ENCODE measurements around the gene BACE1. TPM values are rescaled to one million over a fixed set of nuclear protein-coding genes. Genes with fewer than 3 reads are reported as not detected.

The BACE1 gene
- total RNA-seq, 1 donor from 2014 or later: 0.41 TPM

- intact Hi-C loops (cut with micrococcal nuclease): no loop called here
Observed at GRCh38 chr11:117313091-117313490, 3.0 kb downstream of the BACE1 start.

GRCh38 chr11:117309310-117309709, 6.7 kb downstream of the BACE1 start:
- intact Hi-C loops (cut with micrococcal nuclease): no loop called here

DNA sequence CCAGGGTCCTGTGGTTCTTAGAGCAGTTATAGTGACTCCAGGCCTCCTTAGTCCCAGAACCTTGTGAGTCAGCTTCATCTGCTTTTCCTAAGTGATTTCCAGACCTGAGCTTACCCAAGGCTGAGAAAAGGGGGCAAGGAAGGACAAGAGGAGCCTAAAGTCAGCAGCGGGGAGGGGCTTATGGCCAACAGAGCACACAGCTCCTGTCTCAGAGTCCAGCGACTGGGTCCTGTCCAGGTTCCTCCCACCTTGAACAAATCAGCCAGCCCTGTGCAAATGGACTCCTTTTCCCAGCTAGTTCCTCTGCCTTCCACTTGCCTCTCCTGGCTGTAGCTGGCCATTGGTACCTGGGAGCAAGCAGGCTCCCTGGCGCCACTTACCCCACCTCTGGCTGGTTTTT, 10.9 kb downstream of the BACE1 start:
- intact Hi-C loops (cut with micrococcal nuclease): no loop called here

- intact Hi-C loops (cut with micrococcal nuclease): no loop called here
Observed at GRCh38 chr11:117303646-117304315, 12.3 kb downstream of the BACE1 start.

GRCh38 chr11:117303101-117303500, 13.0 kb downstream of the BACE1 start:
- intact Hi-C loops (cut with micrococcal nuclease): no loop called here

DNA sequence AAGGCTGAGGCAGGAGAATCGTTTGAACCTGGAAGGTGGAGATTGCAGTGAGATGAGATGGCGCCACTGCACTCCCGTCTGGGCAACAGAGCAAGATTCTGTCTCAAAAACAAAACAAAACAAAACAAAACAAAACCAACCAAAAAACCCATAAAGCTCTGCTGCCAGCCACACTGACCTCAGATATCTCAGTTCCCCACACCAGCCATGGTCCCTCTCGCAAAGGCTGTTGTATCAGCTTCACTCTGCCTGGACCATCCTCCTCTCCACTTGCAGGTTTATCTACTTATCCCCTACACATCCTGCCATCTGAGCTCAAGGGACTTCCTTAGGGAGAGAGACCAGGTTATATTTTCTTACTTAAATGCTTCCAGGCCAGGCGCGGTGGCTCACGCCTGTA, 13.8 kb downstream of the BACE1 start:
- intact Hi-C loops (cut with micrococcal nuclease): no loop called here

DNA sequence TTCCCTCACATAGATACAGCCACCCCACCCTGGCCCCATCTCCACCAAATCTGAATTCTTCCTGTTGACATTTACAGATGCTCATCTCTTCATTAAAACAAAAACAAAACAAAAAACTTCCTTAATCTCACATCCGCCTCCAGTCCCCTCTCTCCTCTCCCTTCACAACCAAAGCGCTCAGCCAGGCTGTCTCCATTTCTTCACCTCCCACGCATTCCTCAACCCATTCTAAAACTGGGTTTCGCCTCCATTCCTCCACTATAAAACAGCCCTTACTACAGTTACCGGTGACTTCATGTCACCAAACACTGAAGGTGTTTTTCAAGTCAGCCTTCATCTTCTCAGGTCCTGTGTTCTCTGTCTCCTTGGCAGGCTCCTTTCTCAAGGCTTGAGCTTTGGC, 15.3 kb downstream of the BACE1 start:
- intact Hi-C loops (cut with micrococcal nuclease): no loop called here

DNA sequence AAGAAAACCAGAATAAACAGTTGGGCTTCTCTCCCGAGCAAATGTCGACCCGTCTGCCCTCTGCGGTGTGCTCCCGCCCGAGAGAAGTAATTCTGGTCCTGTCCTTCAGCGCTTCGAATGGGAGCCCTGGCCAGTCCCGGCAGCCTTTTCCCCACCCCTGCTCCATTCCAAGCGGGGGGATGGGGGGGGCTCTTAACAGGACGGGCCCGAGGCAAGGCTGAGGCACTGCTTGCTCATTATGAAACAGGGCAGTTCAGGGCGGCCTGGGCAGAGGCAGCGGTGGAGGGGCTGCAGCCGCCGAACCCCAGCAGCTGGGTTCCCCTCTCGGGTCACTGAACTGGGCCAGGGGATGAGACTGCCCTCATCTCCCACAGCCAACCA, 15.8 kb downstream of the BACE1 start:
- intact Hi-C loops (cut with micrococcal nuclease): no loop called here

GRCh38 chr11:117299351-117300282, 16.4 kb downstream of the BACE1 start:
- intact Hi-C loops (cut with micrococcal nuclease): no loop called here

- intact Hi-C loops (cut with micrococcal nuclease): no loop called here
Observed at GRCh38 chr11:117298195-117298594, 17.9 kb downstream of the BACE1 start.

GRCh38 chr11:117296881-117297280, 19.2 kb downstream of the BACE1 start:
- intact Hi-C loops (cut with micrococcal nuclease): no loop called here

DNA sequence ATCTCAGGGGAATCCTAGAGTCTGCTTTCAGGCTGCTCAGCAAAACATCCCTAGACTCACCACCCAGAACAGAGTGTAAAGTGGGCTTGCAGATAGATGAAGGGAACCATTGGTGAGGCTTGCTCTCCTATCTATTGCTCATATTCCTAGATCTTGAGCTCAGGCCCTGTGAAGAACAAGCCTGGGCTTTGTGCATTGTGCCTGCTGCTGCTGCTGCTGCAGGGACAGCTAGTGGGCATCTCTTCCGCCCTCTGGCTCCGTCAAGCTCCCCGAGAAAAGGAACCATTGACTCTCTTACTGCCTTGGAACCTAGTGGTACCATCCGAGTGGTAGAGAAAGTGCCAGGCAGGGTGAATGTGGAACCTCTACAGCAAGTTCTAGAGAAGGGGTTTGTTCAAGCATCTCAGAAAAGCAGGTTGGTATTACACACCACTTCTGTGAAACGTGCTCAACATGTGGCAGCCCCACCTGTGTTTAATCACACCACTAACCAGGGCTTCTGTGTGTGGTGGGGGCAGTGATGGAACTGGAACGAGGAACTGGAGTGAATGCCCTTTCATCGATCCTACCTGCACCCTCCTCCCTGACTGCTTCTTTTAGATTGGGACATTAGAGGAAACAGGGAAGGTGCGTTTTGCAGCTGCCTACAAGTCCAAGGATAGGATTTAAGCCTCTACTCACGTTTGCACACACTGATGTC, 20.5 kb downstream of the BACE1 start:
- intact Hi-C loops (cut with micrococcal nuclease): no loop called here

- intact Hi-C loops (cut with micrococcal nuclease): no loop called here
Observed at GRCh38 chr11:117292616-117293015, 23.4 kb downstream of the BACE1 start.

- intact Hi-C loops (cut with micrococcal nuclease): no loop called here
Observed at GRCh38 chr11:117290809-117291396, 25.2 kb downstream of the BACE1 start, which contains the start of gene BACE1-AS. Gene BACE1-AS (plus strand): TSS chr11:117291346.

- intact Hi-C loops (cut with micrococcal nuclease): no loop called here
Observed at GRCh38 chr11:117289795-117290194, 26.3 kb downstream of the BACE1 start.

DNA sequence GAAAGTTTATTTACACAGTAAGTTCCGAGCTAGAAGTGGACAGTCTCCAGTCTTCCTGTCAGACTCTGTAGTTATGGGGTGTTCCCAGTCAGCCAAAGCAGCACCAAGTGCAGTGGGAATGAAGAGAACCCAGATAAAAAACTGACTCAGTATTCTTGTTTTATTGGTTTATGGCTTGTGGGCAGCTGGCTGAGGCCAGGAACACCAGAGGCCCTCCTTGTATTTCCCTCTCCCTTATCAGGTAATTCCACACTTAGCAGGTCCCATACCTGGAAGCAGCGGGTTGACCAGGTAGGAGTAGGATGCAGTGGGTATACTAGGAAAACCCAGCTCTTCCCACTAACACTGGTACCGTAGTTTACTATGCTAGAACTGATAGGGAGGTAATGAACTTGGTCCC, 28.4 kb downstream of the BACE1 start:
- intact Hi-C loops (cut with micrococcal nuclease): no loop called here

- intact Hi-C loops (cut with micrococcal nuclease): no loop called here
Observed at GRCh38 chr11:117286588-117286987, 29.5 kb downstream of the BACE1 start.

- intact Hi-C loops (cut with micrococcal nuclease): no loop called here
Observed at GRCh38 chr11:117284053-117284452, 32.0 kb downstream of the BACE1 start.

- intact Hi-C loops (cut with micrococcal nuclease): no loop called here
Observed at GRCh38 chr11:117282956-117283355, 33.1 kb downstream of the BACE1 start.

- intact Hi-C loops (cut with micrococcal nuclease): no loop called here
Observed at GRCh38 chr11:117281869-117282268, 34.2 kb downstream of the BACE1 start.

DNA sequence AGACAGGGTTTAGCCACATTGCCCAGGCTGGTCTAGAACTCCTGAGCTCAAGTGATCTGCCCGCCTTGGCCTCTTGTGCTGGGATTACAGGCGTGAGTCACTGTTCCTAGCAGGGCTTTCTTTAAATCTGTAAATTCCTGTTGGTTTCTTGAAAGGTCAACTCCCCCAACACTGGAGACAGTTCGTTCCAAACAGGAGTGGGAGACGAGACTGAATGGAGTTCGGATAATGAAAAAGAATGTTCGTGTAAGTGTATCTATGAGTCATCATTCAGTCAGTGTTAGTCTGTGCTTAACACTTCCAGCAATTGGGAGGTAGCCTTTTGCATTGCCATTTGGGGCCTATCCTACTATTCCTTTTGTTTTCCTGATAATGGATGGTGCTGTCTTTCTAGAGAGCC, 34.9 kb downstream of the BACE1 start:
- intact Hi-C loops (cut with micrococcal nuclease): no loop called here

Measured in T-helper 2 cell treated with Interferon-gamma antibody and Interleukin-4, amounts not matched to agents 100 ng/mL and 5 ng/mL, for 36 hours (primary cell).